ENCODE results near the gene CHMP4B. TPM values are rescaled to one million over a fixed set of nuclear protein-coding genes. Genes with fewer than 3 reads are reported as not detected.
"Not testable (repeated sequence)": the region's sequence is repeated elsewhere in the genome, so short reads cannot be mapped to it uniquely, and the experiment has no call there.

CHMP4B gene
- polyA plus RNA-seq, 1 of the 3 experiments (the other 2 are of a cell fraction): 123 TPM

DNA sequence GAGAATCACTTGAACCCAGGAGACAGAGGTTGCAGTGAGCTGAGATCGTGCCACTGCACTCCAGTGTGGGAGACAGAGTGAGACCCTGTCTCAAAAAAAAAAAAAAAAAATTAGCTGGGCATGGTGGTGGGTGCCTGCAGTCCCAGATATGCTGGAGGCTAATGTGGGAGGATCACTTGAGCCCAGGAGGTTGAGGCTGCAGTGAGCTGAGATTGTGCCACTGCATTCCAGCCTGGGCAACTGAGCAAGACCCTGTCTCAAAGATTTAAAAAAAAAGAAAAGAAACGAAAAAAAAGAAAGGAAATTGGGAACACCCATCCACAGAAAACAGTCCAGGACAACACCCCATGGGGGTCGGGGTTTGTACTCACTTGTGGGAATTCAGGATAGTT is 18.6 kb upstream of the CHMP4B start:
- not testable (repeated sequence) for H3F3A ChIP-seq (replicated peaks; ENCODE audit: insufficient read depth); H3K9me2 ChIP-seq; H3K9me3 ChIP-seq; H3K4me2 ChIP-seq; H3K9ac ChIP-seq; DNase-seq; H3K4me3 ChIP-seq (ENCODE audit: low read depth in 2 of 2, low read length in 1 of 2); H3K36me3 ChIP-seq (replicated peaks in 1 of 2; ENCODE audit: control insufficient read depth in 1 of 2, insufficient read depth in 2 of 2, low read length in 1 of 2); H2AFZ ChIP-seq (ENCODE audit: low read depth); H3K27me3 ChIP-seq (ENCODE audit: insufficient read depth); H4K20me1 ChIP-seq (ENCODE audit: insufficient read depth); H3K79me2 ChIP-seq (ENCODE audit: insufficient read depth)
- WGBS (ENCODE audit: low lambda C conversion rate): 63% methylated on average over 3 of the region's 3 CpGs
- CTCF ChIA-PET: interaction anchor here (0.9 to 3.1 kb wide), 28 partner anchors 9 to 304 kb away, joined by 3 to 16 read pairs (median 4); partner anchors contain the start of gene RALY
- Histone ChIP-seq H3K27ac (ENCODE audit: low read depth in 2 of 2, low read length in 1 of 2) (peak overlapping the region in 1 of 2 experiments; percentile 2; a peak in 1 of 4 replicates), H3K4me1 (ENCODE audit: control insufficient read depth in 1 of 2, insufficient read depth in 2 of 2, low read depth in 1 of 2, low read length in 1 of 2) (peaks cover 7 to 30% of the 10 kb centered on the region in 2 experiments; a peak in 2 of 4 replicates)
- POLR2A ChIA-PET: interaction anchor here (1.1 kb wide), 1 partner anchor 19 kb away, joined by 3 read pairs; no protein-coding TSS in a partner anchor

- Histone ChIP-seq H2AFZ (ENCODE audit: low read depth) (no peak overlapping the region), H3K36me3 (replicated peaks in 1 of 2; ENCODE audit: control insufficient read depth in 1 of 2, insufficient read depth in 2 of 2, low read length in 1 of 2) (no peaks in the 10 kb centered on the region), H3K4me1 (ENCODE audit: control insufficient read depth in 1 of 2, insufficient read depth in 2 of 2, low read depth in 1 of 2, low read length in 1 of 2) (peaks cover 7 to 30% of the 10 kb centered on the region in 2 experiments; a peak in 2 of 4 replicates), H3F3A (replicated peaks; ENCODE audit: insufficient read depth) (peaks cover 8% of the 10 kb centered on the region), H4K20me1 (ENCODE audit: insufficient read depth) (no peaks in the 10 kb centered on the region), H3K27ac (ENCODE audit: low read depth in 2 of 2, low read length in 1 of 2) (peak overlapping the region in 1 of 2 experiments; percentile 2; a peak in 1 of 4 replicates), H3K79me2 (ENCODE audit: insufficient read depth) (no peaks in the 10 kb centered on the region), H3K9me3 (no peaks in the 10 kb centered on the region), H3K4me3 (ENCODE audit: low read depth in 2 of 2, low read length in 1 of 2) (no peak overlapping the region), H3K4me2 (no peak overlapping the region), H3K9me2 (no peaks in the 10 kb centered on the region), H3K27me3 (ENCODE audit: insufficient read depth) (no peaks in the 10 kb centered on the region), H3K9ac (no peak overlapping the region)
- ChIA-PET POLR2A (interaction anchor here (1.1 kb wide), 1 partner anchor 19 kb away, joined by 3 read pairs; no protein-coding TSS in a partner anchor), CTCF (interaction anchor here (0.8 to 3.1 kb wide), 20 partner anchors 10 to 300 kb away, joined by 3 to 16 read pairs (median 4); partner anchors contain the start of gene CHMP4B)
- no peak for TF ChIP-seq TCF12 (IDR thresholded peaks at IDR 0.05)
- no peak for DNase-seq
- WGBS (ENCODE audit: low lambda C conversion rate): 88% methylated on average over 20 of the region's 21 CpGs
These were observed 17.9 kb upstream of the CHMP4B start for GRCh38 chr20:33793011-33793931.

DNA sequence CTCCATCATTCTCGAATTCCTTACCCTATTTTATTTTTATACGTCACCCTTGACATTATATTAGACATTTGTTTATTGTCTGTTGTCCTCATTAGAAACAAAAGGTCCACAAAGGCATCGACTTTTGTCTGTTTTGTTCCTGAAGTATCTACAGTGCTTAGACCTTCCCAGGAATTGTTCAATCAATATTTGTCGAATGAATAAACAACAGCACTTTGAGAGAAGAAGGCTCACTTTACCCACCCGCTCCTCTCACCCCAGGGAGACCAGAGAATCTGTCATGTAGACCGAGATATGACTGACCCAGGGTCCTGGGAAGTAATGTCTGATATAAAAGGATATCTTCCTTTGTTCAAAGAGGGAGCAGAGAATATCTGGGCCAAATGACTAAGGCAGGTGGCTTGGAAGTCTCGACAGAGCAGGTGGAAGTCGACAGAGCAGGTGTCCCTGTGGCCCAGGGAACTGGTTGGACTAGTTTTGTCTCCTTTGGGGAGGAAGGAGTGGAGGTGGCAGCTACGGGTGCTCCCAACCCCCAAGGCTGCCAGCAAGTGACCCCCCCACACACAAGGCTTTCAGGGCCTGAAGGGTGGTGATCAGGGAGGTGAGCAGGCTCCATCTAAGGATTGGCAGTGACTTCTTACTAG is 14.8 kb upstream of the CHMP4B start:
- Histone ChIP-seq H2AFZ (ENCODE audit: low read depth) (no peak overlapping the region), H3F3A (replicated peaks; ENCODE audit: insufficient read depth) (no peaks in the 10 kb centered on the region), H3K9ac (no peak overlapping the region), H3K79me2 (ENCODE audit: insufficient read depth) (no peaks in the 10 kb centered on the region), H3K9me3 (no peaks in the 10 kb centered on the region), H3K4me1 (ENCODE audit: control insufficient read depth in 1 of 2, insufficient read depth in 2 of 2, low read depth in 1 of 2, low read length in 1 of 2) (peaks cover 0 to 7% of the 10 kb centered on the region in 2 experiments; a peak in 1 of 4 replicates), H3K27ac (ENCODE audit: low read depth in 2 of 2, low read length in 1 of 2) (no peak overlapping the region), H3K27me3 (ENCODE audit: insufficient read depth) (no peaks in the 10 kb centered on the region), H3K9me2 (no peaks in the 10 kb centered on the region), H3K36me3 (replicated peaks in 1 of 2; ENCODE audit: control insufficient read depth in 1 of 2, insufficient read depth in 2 of 2, low read length in 1 of 2) (no peaks in the 10 kb centered on the region), H4K20me1 (ENCODE audit: insufficient read depth) (no peaks in the 10 kb centered on the region), H3K4me2 (no peak overlapping the region), H3K4me3 (ENCODE audit: low read depth in 2 of 2, low read length in 1 of 2) (no peak overlapping the region)
- WGBS (ENCODE audit: low lambda C conversion rate): 77% methylated on average over 9 of the region's 9 CpGs
- ChIA-PET CTCF (no interaction called here), POLR2A (no interaction called here)
- no peak for DNase-seq
- no peak for TF ChIP-seq TEAD4 (IDR thresholded peaks at IDR 0.05; ENCODE audit: borderline replicate concordance, insufficient read depth)
- TF ChIP-seq, protein P1, sequence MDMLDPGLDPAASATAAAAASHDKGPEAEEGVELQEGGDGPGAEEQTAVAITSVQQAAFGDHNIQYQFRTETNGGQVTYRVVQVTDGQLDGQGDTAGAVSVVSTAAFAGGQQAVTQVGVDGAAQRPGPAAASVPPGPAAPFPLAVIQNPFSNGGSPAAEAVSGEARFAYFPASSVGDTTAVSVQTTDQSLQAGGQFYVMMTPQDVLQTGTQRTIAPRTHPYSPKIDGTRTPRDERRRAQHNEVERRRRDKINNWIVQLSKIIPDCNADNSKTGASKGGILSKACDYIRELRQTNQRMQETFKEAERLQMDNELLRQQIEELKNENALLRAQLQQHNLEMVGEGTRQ (IDR thresholded peaks at IDR 0.05; ENCODE audit: borderline replicate concordance, low read depth, low read length): no peak
- TF ChIP-seq RXRA (IDR thresholded peaks at IDR 0.05; ENCODE audit: borderline replicate concordance, low read depth): no peak
- TF ChIP-seq CHD2 (IDR thresholded peaks at IDR 0.05; ENCODE audit: low read length, partially characterized antibody): no peak
- no peak for TF ChIP-seq FOSL2 (IDR thresholded peaks at IDR 0.05; ENCODE audit: borderline replicate concordance, low read depth)
- TF ChIP-seq, protein P2, sequence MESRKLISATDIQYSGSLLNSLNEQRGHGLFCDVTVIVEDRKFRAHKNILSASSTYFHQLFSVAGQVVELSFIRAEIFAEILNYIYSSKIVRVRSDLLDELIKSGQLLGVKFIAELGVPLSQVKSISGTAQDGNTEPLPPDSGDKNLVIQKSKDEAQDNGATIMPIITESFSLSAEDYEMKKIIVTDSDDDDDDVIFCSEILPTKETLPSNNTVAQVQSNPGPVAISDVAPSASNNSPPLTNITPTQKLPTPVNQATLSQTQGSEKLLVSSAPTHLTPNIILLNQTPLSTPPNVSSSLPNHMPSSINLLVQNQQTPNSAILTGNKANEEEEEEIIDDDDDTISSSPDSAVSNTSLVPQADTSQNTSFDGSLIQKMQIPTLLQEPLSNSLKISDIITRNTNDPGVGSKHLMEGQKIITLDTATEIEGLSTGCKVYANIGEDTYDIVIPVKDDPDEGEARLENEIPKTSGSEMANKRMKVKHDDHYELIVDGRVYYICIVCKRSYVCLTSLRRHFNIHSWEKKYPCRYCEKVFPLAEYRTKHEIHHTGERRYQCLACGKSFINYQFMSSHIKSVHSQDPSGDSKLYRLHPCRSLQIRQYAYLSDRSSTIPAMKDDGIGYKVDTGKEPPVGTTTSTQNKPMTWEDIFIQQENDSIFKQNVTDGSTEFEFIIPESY (IDR thresholded peaks at IDR 0.05; ENCODE audit: borderline replicate concordance, low read depth): no peak
- no peak for TF ChIP-seq SMC3 (IDR thresholded peaks at IDR 0.05; ENCODE audit: low read depth, low read length)
- no peak for TF ChIP-seq EP300 (IDR thresholded peaks at IDR 0.05; ENCODE audit: borderline replicate concordance in 1 of 2, low read depth in 1 of 2, low read length in 1 of 2)
- TF ChIP-seq CTCF (IDR thresholded peaks at IDR 0.05): no peak
- TF ChIP-seq, protein P3, sequence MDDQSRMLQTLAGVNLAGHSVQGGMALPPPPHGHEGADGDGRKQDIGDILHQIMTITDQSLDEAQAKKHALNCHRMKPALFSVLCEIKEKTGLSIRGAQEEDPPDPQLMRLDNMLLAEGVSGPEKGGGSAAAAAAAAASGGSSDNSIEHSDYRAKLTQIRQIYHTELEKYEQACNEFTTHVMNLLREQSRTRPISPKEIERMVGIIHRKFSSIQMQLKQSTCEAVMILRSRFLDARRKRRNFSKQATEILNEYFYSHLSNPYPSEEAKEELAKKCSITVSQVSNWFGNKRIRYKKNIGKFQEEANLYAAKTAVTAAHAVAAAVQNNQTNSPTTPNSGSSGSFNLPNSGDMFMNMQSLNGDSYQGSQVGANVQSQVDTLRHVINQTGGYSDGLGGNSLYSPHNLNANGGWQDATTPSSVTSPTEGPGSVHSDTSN (IDR thresholded peaks at IDR 0.05): no peak
- no peak for TF ChIP-seq NFIC (IDR thresholded peaks at IDR 0.05; ENCODE audit: borderline replicate concordance)

Data from SK-N-SH (cell line).